B cell (primary cell): ENCODE measurements around the gene ELOVL1. TPM values are rescaled to one million over a fixed set of nuclear protein-coding genes. Genes with fewer than 3 reads are reported as not detected.

ENCODE experiments used
- ATAC-seq: fragments of 200-7000 bp; cut with Tn5 transposase; one replicate; pipeline ENCODE4 v1.10.0; 2021; ENCODE audit warnings: low read depth, mild to moderate bottlenecking, moderate number of reproducible peaks, moderate library complexity
- CTCF ChIA-PET: fragments of 350-600 bp; sonication (Branson Sonifier 250); formaldehyde crosslinking; loops from one replicate; lab custom pipeline; 2021; ENCODE audit warnings: antibody characterized with exemption, inconsistent platforms; lab: Charles Lee
- POLR2A ChIA-PET: fragments of 350-600 bp; sonication (Branson Sonifier 250); formaldehyde crosslinking; loops from one replicate; lab custom pipeline; 2021; ENCODE audit warnings: antibody characterized with exemption; lab: Charles Lee
- DNase-seq: peaks from one replicate; pipeline ENCODE4 v3.0.0; 2013
- H2AFZ ChIP-seq: 2 replicates; pipeline ENCODE4 v1.6.1; 2012; ENCODE audit warnings: mild to moderate bottlenecking, low read depth, low read length; ENCODE audit not compliant: insufficient read depth, poor library complexity, severe bottlenecking
- H3K27ac ChIP-seq, 2 donors: 1 replicate in 1 of 2; 2 replicates in 1 of 2; pipeline ENCODE4 v1.5.1; 2012 to 2013; ENCODE audit warnings: low read length in 2 of 2, mild to moderate bottlenecking in 2 of 2, moderate library complexity in 1 of 2
- H3K27me3 ChIP-seq, 4 experiments: fragments of 200-600 bp in 1 of 4; sonication (generic) in 1 of 4; replicated peaks in 1 of 4; 1 replicate in 2 of 4; 2 replicates in 2 of 4; pipeline versions ENCODE4 v1.6.1 to v1.7.0; 2013 to 2016; ENCODE audit warnings: low read length in 3 of 4, mild to moderate bottlenecking in 2 of 4, mixed read lengths in 1 of 4, moderate library complexity in 1 of 4; ENCODE audit not compliant: insufficient read depth in 4 of 4, control insufficient read depth in 3 of 4; ENCODE audit errors: control extremely low read depth in 1 of 4
- H3K36me3 ChIP-seq, 2 experiments: replicated peaks in 1 of 2; 1 replicate in 1 of 2; 2 replicates in 1 of 2; pipeline versions ENCODE4 v1.6.1 to v1.7.1; 2013; ENCODE audit warnings: low read length in 1 of 2; ENCODE audit not compliant: insufficient read depth in 2 of 2, control insufficient read depth in 1 of 2; ENCODE audit errors: control extremely low read depth in 1 of 2, extremely low read depth in 1 of 2
- H3K4me1 ChIP-seq, 2 donors: fragments of 200-600 bp in 1 of 2; sonication (generic) in 1 of 2; 1 replicate in 1 of 2; 2 replicates in 1 of 2; pipeline versions ENCODE4 v1.5.1 to v1.6.1; 2013 to 2017; ENCODE audit warnings: low read length in 2 of 2; ENCODE audit not compliant: control insufficient read depth in 2 of 2, insufficient read depth in 2 of 2
- H3K4me2 ChIP-seq: replicated peaks from 2 replicates; pipeline ENCODE3; 2012; ENCODE audit warnings: mild to moderate bottlenecking, low read depth, low read length; ENCODE audit not compliant: poor library complexity, severe bottlenecking
- H3K4me3 ChIP-seq, 5 experiments: fragments of 200-600 bp in 1 of 5; sonication (generic) in 1 of 5; 1 replicate in 3 of 5; 2 replicates in 2 of 5; pipeline versions ENCODE4 v1.5.1 to v1.7.0; 2011 to 2016; ENCODE audit warnings: low read length in 4 of 5, mild to moderate bottlenecking in 4 of 5, low read depth in 2 of 5, control low read depth in 1 of 5, moderate library complexity in 1 of 5; ENCODE audit not compliant: insufficient read depth in 1 of 5; ENCODE audit errors: control extremely low read depth in 1 of 5, extremely low read depth in 1 of 5
- H3K79me2 ChIP-seq: fragments of 200-600 bp; sonication (generic); one replicate; pipeline ENCODE4 v1.6.0; 2016; ENCODE audit warnings: low read length; ENCODE audit not compliant: control insufficient read depth, insufficient read depth
- H3K9ac ChIP-seq: fragments of 200-600 bp; sonication (generic); 2 replicates; pipeline ENCODE4 v1.6.1; 2017; ENCODE audit warnings: mild to moderate bottlenecking, low read length, moderate library complexity
- H3K9me3 ChIP-seq, 3 donors: one replicate each; pipeline versions ENCODE4 v1.6.1 to v1.7.1; 2013; ENCODE audit warnings: low read length in 2 of 3; ENCODE audit not compliant: control insufficient read depth in 2 of 3, insufficient read depth in 1 of 3; ENCODE audit errors: control extremely low read depth in 1 of 3
- H4K20me1 ChIP-seq: 2 replicates; pipeline ENCODE4 v1.6.0; 2012; ENCODE audit warnings: mild to moderate bottlenecking, low read length; ENCODE audit not compliant: insufficient read depth, control insufficient read depth, poor library complexity, severe bottlenecking
- H3K27ac Mint-ChIP-seq: one replicate; pipeline ENCODE4 v1.8.0; 2021; ENCODE audit warnings: mixed read lengths
- H3K27me3 Mint-ChIP-seq: one replicate; pipeline ENCODE4 v1.8.0; 2021; ENCODE audit warnings: mixed read lengths
- H3K4me1 Mint-ChIP-seq: one replicate; pipeline ENCODE4 v1.8.0; 2021; ENCODE audit warnings: mixed read lengths
- H3K4me3 Mint-ChIP-seq: one replicate; pipeline ENCODE4 v1.8.0; 2021; ENCODE audit warnings: mixed read lengths
- H3K9me3 Mint-ChIP-seq: one replicate; pipeline ENCODE4 v1.8.0; 2022; ENCODE audit warnings: mixed read lengths; ENCODE audit not compliant: insufficient read depth
- CTCF ChIP-seq: fragments of 200-600 bp; IDR thresholded peaks from one replicate; pipeline ENCODE4 v1.8.0; 2022; ENCODE audit warnings: antibody characterized with exemption, mild to moderate bottlenecking
- EZH2 ChIP-seq: IDR thresholded peaks from 2 replicates; pipeline ENCODE4 v1.6.1; 2012; ENCODE audit warnings: borderline replicate concordance, low read depth, mild to moderate bottlenecking, moderate library complexity, low read length; ENCODE audit not compliant: insufficient read depth, poor library complexity, severe bottlenecking
- WGBS: methylation state at CpG from one replicate; pipeline ENCODE4 v1.1.5; 2013; ENCODE audit warnings: missing lambda C conversion rate; ENCODE audit not compliant: insufficient coverage; 5-methylcytosine and 5-hydroxymethylcytosine counted together
- intact Hi-C: fragments of 100-400 bp; cut with micrococcal nuclease; formaldehyde crosslinking; loops from one replicate; pipeline ENCODE4 v1.10.0; 2022
- polyA plus RNA-seq: library from polyadenylated mRNA; depleted of rRNA; stranded (reverse); fragments of >200 nt; gene quantifications from 2 replicates; pipeline ENCODE4 v1.2.3, GENCODE V29; 2012
- total RNA-seq, 2 donors: library from RNA; stranded (reverse); fragments of 120-200 nt in 1 of 2; gene quantifications; 1 replicate in 1 of 2; 2 replicates in 1 of 2; pipeline versions ENCODE4 v1.2.3 to v1.2.4, GENCODE V29; 2013 to 2022

Gene ELOVL1
- total and polyA plus RNA-seq, 2 donors (not counting 1 experiment from before 2014, with no cell fraction given) = 65.4 to 78.8 TPM

- peaks cover 18 to 26% of the 10 kb centered on the region in 2 donors for H3K4me1 ChIP-seq
- Mint-ChIP-seq H3K4me1 (peaks cover 45% of the 10 kb centered on the region), H3K27me3 (no peaks in the 10 kb centered on the region), H3K9me3 (no peaks in the 10 kb centered on the region), H3K4me3 (peak overlapping the region; percentile 93), H3K27ac (peak overlapping the region; percentile 94)
- peak overlapping the region; percentile 86 for H3K9ac ChIP-seq
- H3K4me3 ChIP-seq = peak overlapping the region in 4 of 5 experiments; percentile 78 to 90 (median 84)
- ChIA-PET POLR2A (interaction anchor here (0.5 to 2.5 kb wide), 3 partner anchors 8 to 577 kb away, joined by 3 to 34 read pairs (median 23); partner anchors contain the start of genes CDC20, MED8 and SZT2), CTCF (interaction anchor here (2.5 kb wide), 1 partner anchor 48 kb away, joined by 11 read pairs; no protein-coding TSS in a partner anchor)
- H2AFZ ChIP-seq = peak overlapping the region; percentile 87
- no peaks in the 10 kb centered on the region for H3K9me3 ChIP-seq
- intact Hi-C loops = loop anchor here (5.0 to 10.0 kb wide), 4 partner anchors 286 to 666 kb away; partner anchors contain the start of genes C1orf50, KDM4A, P3H1 and SLC2A1
- H4K20me1 ChIP-seq = peaks cover 32% of the 10 kb centered on the region
- WGBS = 48% methylated on average over 2 of the region's 5 CpGs
- peaks cover 0 to 36% of the 10 kb centered on the region in 2 experiments for H3K36me3 ChIP-seq
- H3K27me3 ChIP-seq = no peaks in the 10 kb centered on the region
- TF ChIP-seq EZH2 (no peak), CTCF (no peak)
- peaks cover 52% of the 10 kb centered on the region for H3K79me2 ChIP-seq
- DNase-seq = no peak
- peak overlapping the region; percentile 56 to 96 for H3K27ac ChIP-seq
- H3K4me2 ChIP-seq = peak overlapping the region; percentile 100
- no peak for ATAC-seq
These were observed 1.2 kb downstream of the ELOVL1 start for GRCh38 chr1:43366601-43367025.

- TF ChIP-seq CTCF (no peak), EZH2 (no peak)
- Histone ChIP-seq H3K4me3 (no peak overlapping the region), H3K27ac (peak overlapping the region in 1 of 2 donors; percentile 96), H3K36me3 (peaks cover 0 to 38% of the 10 kb centered on the region in 2 experiments), H3K4me1 (peaks cover 18 to 26% of the 10 kb centered on the region in 2 donors), H3K27me3 (no peaks in the 10 kb centered on the region), H3K9me3 (no peaks in the 10 kb centered on the region), H3K9ac (no peak overlapping the region), H3K4me2 (peak overlapping the region; percentile 100), H3K79me2 (peaks cover 52% of the 10 kb centered on the region), H2AFZ (no peak overlapping the region), H4K20me1 (peaks cover 32% of the 10 kb centered on the region)
- Mint-ChIP-seq H3K27me3 (no peaks in the 10 kb centered on the region), H3K9me3 (no peaks in the 10 kb centered on the region), H3K27ac (peak overlapping the region; percentile 75), H3K4me3 (peak overlapping the region; percentile 93), H3K4me1 (peaks cover 41% of the 10 kb centered on the region)
- WGBS = 84% methylated on average over 4 of the region's 11 CpGs
- ATAC-seq (no peak), DNase-seq (no peak)
- POLR2A ChIA-PET = no interaction called here
- CTCF ChIA-PET = interaction anchor here (1.1 kb wide), 1 partner anchor 139 kb away, joined by 3 read pairs; no protein-coding TSS in a partner anchor
- intact Hi-C loops = loop anchor here (5.0 to 10.0 kb wide), 4 partner anchors 286 to 666 kb away; partner anchors contain the start of genes C1orf50, KDM4A, P3H1 and SLC2A1
These were observed 1.6 kb downstream of the ELOVL1 start for GRCh38 chr1:43366179-43366578.
